SIG-M5 (cell line): ENCODE data around the gene PTHLH.

Source experiments
- DNase-seq: peaks from one replicate; lab custom pipeline; 2025; lab: John Stamatoyannopoulos, UW

The PTHLH gene

DNA sequence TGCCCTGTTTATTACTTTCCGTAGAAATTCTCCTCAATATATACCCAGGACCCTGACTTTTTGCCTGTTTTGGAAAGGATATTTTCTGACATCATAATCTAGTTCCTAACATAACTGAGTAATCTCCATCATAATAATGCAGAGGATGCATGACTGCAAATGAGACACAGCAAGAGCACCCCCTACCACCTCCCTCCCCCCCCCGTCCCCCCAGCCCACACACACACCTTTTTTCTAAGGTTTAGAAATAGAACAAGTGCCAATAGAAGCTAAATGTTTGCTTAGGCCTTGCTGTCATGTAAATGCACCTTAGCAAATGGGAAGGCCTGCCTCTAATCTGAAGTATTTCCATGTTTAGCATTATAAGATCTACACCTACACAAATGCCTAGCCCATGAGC, at the start of gene PTHLH:
Gene PTHLH (minus strand): TSS at position 13 of the 400 bp plus-strand sequence. CDS start 3,239 bp downstream, outside the sequence.
- DNase-seq: no peak

DNA sequence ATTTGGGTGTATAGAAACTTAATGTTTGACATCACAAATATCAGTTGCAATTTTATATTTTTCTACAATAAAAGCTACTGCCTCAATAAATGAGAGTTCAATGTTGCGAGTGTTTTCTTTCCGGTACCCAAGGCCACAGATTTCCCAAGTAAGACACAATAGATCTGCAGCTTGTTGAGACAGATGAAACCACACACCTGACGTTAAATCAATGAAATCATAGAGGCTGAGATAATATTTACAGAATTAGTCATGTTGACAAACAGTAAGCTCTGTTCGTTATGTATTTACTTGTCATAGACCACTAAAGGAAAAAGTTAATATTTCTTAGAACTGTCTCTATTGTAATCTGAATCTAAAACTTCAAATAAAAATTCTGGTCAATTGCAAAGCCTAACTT, 49.2 kb upstream of the PTHLH start:
- DNase-seq: no peak

DNA sequence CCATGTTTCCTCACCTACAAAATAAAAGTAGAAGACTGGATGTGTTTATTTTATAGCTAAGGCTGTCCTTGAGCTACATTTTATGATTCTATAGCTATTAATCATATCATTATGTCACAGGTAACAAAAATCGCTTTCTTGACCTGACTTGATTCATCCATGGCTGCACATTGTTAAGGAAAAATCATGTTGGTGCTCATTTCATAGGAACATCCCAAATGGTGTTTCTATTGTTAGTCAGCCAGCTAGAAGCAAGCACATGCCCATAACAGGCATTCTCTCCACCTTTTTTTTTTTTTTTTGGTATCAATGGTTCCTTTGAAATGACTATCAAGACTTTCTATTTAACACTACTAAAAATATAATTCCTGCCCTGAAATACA, 45.3 kb upstream of the PTHLH start:
- no peak for DNase-seq

DNA sequence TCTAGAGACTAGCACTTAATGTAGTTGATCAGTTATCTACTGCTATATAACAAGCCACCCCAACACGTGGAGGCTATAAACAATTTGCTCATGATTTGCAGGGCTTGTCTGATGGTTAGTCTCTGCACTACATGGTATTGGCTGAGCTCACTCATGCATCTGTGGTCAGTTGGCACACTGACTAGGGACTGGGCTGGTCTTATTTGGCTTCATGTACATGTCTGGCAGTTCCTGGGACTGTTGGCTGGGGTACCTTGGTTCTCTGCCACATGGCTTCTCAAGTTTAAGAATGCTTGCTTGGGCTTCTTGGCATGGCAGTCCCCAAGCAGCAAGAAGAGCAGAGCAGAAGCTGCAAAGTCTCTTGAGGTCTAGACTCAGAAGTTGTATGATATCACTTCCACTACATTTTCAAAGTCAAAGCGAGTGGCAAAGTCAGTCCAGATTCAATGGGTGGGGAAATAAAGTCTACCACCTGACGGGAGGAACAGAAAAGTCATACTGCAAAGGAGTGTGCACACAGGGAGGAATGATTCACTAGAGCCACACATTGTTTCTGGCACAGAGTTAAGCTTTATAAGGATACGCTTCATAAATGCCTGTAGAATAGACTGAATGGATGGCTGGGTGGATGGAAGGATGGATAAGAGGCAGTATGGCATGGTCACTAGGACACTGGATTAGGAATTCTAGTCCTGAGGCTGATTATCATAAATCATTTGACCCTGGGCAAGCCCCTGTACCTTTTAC, 44.8 kb upstream of the PTHLH start:
- no peak for DNase-seq

DNA sequence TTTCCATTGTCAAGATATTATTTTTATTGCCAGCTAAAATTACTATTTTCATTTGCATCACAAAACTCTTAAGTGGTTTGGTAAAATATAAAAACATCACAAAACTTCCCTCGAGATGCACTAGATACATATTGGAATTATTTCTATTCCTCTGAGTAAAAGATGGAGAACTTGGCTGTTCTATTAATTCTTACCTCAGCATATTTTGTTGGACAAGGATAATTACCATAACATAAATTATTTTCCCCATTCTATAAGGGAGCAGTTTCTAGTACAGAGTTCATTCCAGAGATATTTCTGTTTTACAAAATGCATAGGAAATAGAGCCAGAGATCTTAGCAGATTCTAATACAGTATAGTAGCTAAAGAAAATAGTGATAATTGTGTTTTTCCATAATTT, 42.6 kb upstream of the PTHLH start:
- DNase-seq: no peak

DNA sequence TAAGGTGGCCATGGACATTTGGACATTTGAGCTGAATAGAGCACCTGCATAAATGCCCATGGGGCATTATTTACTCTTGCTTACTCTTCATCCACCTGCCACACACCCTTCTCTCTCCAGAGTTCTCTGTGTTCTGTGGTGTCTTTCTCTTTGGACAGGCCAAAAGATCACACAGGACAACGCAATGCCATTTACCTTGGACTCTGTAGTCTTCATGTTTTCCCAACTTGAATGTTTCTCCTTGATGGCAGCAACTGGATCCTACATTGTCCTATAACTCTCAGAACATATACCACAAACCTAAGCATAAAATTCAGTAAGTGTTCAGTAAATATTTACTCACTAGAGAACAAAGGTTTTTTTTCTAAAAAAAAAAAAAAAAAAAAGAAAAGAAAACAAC, 41.7 kb upstream of the PTHLH start:
- DNase-seq: no peak

DNA sequence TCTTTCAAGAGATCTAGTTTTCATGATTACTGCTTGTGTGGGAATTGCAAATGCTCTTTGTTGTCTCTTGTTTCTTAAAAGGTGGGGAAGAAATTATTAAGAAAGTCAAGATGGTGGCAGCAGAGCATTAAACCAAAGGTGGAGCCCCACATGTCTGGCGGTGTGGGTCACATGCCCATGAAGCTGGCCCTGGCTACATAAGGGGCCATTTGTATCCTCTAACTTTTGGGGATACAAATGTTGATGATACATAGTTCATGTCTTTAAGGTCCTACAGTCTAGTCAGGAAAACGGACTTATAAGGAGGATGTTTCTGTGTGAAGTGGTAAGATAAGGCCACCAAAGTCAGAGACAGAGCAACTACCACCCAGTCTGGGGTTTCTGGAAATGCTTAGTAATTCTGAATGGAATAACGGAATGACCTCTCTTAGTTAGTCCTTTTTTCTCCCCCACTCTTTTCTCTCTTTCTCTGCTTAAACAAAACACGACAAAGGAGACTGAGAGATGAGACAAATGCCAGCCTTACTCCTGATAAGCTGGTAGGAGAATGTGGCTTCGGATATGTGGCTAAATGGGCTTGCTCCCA, 39.9 kb upstream of the PTHLH start:
- no peak for DNase-seq

DNA sequence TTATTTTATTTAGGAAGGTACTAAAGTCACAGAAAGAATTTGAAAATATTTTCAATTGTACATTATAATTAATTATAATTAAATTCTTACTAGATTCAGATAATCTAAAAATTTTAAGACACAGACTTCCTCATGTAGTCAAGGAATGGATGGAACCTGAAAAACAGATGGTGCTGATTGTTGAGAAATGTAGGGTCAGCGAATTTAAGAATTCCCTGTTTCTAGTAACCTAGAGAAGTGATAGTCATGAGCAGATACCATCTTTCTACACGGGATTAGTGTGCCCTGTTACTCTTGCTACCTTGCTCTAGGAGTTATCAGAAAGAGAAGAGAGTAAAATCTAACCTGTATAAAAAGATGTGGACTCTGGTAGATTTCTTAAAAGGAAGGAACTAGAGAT, 37.5 kb upstream of the PTHLH start:
- DNase-seq: no peak

DNA sequence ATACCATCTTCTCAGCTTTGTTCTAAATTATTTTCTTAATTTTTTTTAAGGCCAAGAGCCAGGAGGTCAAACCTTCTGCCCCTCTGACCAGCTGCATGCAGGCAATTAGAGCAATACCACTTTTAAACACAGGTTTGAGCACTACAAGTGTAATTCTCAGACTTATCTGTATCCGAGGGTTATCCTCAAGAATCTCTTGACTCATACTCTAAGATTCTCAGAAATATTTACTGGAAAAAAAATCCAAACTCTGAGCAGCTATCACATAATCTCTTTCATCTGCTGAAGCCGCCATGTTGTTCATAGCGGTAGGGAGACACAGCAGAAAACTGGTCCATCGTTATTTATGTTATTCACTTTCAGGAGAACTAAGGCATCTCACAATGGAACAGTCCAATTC, 27.4 kb upstream of the PTHLH start:
- no peak for DNase-seq

DNA sequence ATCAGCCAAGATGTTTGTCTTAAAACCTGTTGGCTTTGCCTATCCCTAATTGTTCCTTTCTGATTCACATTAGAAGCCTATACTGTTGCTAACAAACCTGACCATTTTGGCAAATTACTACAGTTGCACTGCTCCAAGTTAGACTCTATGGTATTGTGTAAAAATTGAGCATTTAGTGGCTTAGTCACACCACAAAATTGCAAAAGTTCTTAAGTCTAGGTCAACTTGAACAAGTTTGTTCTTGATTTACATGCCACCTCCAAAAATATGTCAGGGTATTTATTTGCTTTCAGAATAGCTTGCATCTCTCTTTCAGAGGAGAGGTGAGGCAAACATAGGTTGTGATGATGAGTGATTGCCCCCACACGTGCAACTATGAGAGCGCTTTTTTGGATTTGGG, 27.0 kb upstream of the PTHLH start:
- DNase-seq: no peak

DNA sequence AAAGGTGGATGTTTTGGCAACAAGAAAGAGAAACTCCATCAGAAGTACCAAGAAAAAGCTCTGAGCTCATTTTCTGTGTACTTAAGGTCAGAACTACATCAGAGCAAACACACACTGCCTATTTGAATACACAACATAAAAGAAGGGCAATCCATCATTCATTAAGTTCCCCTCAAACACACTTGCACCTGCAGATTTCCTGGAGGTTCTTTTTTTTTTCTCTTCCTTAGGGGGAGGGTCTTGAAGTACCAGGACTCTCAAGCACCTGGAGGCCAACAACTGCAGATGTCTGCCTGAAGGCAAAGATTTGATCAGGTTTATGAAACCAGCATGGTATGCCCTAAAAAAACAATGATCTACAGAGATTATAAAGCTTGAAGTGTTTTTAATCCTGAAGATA, 26.1 kb upstream of the PTHLH start:
- no peak for DNase-seq

DNA sequence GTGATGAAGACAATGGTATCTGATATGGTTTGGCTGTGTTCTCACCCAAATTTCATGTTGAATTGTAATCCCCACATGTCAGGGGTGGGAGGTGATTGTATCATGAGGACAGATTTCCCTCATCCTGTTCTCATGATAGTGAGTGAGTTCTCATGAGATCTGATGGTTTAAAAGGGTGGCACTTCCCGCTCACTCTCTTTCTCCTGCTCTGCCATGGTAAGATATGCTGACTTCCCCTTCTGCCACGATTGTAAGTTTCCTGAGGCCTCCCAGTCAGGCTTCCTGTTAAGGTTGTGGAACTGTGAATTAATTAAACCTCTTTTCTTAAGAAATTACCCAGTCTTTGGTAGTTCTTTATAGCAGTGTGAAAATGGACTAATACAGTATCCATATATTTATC, 25.6 kb upstream of the PTHLH start:
- no peak for DNase-seq

DNA sequence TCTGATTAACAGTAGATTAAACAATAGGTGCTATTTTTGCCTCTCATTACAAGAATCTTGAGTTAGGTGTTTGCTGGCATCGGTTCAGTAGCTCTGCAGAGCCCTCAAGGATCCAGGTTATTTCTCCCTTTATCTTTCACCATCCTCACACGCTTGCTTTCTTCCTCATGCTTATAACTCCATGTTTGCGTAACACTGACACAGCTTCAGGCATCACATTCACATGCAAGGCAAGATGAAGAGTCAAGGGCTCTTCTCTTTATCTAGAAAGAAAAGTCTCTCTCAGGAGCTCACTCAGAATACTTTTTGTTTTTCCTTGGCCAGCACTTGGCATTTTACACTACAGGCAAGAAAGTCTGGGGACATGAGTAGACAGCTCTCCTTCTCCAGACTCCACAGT, 24.2 kb upstream of the PTHLH start:
- DNase-seq: no peak

DNA sequence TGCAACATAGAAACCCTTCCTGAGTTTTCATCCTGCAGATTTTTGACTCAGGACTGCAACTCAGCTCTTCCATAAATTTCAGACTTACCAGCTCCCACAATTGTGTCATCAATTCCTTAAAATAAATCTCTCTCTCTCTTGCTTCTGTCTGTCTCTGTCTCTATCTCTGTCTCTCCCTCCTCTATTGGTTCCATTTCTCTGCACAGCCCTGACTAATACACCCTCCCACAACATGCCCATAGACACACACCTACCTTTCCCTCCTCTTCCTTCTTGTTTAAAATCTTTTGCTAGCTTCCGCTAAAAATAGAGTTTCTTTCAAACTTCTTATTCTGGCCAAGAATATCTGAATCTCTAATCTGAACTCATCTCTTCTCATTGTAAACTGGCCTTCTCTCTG, 22.9 kb upstream of the PTHLH start:
- DNase-seq: no peak

DNA sequence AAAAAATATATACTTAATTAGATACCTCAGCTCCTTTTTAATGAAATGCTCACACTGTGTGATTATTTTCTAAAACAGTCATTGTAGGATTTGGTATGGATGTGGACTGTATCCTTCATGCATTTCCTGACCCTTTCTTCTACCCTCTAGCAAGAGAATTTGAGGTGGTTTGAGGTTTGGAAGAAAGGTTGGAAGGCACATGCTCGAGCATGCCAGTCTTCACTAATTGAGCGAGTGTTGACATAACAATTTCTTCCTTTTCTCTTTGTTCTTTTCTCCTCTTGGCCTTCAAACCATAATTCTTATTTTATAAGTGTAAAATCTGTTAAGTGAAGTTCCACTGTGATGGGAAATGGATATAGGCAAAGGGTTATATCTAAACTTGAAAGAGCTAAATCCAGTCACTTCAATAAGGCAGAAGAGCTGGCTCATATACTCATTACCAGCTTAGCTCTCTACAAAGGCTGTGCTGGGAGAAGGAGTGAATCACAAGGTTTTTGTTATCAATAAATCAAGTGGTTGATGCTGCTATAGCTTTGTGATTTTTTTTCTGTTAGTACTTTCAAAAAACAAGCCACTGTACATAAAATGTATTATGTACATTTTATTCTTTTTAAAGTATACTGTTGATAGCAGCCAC, 16.2 kb upstream of the PTHLH start:
- DNase-seq: no peak

DNA sequence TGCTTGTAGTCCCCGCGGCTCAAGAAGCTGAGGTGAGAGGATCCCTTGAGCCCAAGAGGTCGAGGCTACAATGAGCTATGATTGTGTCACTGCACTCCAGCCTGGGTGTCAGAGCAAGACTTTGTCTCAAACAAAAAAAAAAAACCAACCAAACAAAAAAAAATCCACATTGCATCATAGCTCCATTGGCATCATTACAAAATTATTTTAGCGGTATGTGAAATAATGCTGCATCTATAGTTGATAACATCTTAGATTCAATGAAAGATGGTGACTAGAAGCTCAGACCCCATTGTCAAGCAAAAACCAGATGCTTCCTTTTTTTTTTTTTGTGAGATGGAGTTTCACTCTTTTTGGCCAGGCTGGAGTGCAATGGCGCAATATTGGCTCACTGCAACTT, 14.8 kb upstream of the PTHLH start:
- no peak for DNase-seq

DNA sequence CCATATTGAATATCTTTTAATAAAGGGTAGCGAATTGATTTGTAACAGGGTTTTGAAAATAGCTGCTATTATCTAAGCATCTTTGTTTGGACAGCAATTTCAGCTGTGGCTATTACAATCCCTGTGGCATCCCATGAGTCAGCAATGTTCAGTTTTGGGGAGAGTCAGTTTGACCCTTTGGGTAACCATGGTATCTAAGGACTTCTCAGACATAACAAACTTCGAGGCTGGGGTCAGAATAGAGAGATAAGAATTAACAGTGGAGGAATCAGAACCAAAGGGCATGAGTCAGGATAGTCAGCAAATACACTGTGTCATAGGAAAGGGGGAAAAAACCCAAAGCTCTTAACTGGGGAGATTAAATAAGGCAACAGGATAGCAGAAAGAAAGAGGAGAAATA, 11.7 kb upstream of the PTHLH start:
- no peak for DNase-seq

DNA sequence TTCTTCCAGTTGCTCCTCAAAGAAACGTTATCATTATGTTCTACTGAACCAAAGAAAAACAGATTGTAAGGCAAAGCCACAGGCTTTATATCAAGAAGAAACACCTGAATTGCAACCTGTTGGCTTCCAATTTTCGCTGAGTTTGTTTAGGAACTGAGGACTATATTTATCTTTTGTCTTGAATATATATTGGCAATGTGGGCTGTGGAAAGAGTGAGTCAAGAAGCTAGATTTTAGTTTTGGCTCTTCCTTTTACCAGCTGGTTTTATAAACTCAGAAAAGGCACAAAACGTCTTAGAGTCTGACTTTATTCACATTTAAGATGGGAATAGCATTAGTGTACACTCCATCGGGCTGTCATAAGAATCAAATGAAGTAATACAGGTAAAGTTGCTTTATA, 10.4 kb upstream of the PTHLH start:
- DNase-seq: no peak

DNA sequence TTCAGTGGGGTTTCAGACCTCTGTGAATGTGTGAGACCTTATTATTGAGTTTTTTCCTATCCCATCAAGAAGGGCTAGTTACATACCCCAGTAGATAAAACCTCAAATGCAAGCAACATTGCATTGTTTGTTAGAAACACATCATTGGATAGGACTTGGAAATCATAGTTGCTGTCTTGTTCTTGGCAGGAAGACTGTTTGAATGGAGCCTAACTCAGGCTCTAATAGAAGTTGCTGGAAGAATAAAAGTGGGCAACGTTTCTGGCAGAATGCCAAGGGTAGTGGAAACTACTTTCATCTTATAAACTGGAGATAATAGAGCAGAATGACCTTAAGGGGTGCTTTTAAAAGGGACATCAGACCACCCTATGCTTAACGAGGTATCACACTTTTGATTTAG, 9.9 kb upstream of the PTHLH start:
- no peak for DNase-seq

DNA sequence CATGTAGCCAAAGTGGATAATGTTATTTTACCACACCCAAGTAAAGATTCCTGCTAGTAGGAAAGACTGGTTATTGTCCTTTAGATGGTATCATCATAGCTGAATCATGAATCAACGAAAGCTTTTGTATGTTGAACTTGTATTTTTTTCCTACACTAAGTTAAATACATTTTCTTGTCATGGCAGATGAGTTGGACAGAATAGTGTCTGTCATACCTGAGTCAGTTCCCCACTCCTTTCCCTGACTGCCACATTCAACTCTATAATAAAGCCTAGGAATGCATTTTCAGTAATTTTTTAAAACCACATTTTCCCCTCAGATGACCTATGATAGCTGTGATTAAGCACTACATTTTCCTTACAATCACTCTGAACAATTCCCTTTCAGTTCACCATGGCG, 9.3 kb upstream of the PTHLH start:
- DNase-seq: no peak

DNA sequence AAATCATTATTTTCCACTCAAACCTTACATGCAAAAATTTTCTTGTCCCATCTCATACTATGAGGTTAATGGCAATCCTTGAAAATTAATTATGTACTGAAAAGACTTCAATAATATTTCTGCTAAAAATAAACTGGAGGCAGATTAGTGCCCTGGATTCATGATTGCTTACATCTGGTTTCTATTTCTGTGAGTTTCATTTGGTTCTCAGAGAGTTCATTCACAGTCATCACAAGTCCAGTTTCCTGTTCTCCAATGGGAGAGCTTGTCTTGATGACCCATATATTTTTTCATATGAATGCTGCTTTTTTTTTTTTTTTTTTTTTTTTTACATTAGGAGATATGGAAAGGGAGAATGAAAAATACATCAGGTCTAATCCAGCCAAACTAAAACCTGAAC, 6.6 kb upstream of the PTHLH start:
- no peak for DNase-seq

DNA sequence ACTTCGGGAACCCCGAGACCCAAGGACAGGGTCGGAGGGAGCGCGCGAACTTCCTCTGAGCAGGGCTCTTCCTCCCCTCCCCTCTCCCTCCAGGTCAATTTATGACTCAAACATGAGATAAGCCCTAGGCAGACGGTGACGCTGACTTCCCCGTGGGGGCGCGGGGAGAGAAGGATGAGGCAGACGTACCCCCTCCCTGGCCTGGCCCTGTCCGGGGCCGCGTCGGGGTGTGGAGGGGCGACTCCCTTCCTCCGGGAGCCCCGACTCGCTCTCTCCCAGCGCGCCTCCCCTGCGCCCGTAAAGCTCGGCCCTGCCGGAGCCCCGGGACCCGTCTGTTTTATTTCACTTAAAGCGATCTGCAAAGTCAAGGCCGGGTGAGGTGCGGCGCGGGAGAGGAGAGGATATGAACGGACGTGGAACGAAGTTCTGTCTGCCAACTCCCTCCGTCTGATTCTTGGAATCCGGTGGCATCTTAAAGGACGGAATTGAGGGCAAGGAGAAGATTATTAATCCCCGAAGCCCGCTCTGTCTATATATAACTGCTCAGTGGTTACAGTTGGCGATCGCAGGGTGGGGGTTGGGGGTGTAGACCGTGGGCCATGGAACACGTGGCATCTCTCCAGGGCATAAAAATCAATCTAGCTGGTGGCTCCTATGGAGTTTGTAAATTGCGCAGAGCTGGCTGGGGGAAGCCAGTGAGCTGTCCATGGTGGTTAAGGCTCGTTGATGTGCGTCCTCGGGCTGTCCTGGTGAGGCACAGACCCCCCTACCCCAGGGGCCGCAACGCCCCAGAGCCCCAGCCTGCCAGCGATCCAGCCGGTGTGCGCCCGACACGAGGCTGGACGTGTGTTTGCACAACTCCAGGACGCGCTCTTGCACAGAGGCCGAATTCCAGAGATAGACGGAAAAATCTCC, 2.9 kb upstream of the PTHLH start:
- no peak for DNase-seq
